SU-DHL-6 (cell line): Measurements from ENCODE around the gene B3GLCT.

Experiments
- EZH2phosphoT487 ChIP-seq: fragments of 200-600 bp; sonication (generic), shearing (Covaris generic); conservative IDR thresholded peaks from 2 replicates; pipeline ENCODE4 v1.6.1; 2018; ENCODE audit warnings: mild to moderate bottlenecking, antibody characterized with exemption, low read length, moderate library complexity, mixed read lengths
- TF ChIP-seq, protein P1 (sequence below): fragments of 200-600 bp; sonication (generic); IDR thresholded peaks from one replicate; pipeline ENCODE4 v1.5.1; 2017; ENCODE audit warnings: antibody characterized with exemption, mild to moderate bottlenecking, low read length, moderate library complexity; ENCODE audit not compliant: insufficient read depth, poor library complexity, severe bottlenecking

GRCh38 chr13:31224963-31225559, 25.3 kb downstream of the B3GLCT start:
- TF ChIP-seq, protein P1, sequence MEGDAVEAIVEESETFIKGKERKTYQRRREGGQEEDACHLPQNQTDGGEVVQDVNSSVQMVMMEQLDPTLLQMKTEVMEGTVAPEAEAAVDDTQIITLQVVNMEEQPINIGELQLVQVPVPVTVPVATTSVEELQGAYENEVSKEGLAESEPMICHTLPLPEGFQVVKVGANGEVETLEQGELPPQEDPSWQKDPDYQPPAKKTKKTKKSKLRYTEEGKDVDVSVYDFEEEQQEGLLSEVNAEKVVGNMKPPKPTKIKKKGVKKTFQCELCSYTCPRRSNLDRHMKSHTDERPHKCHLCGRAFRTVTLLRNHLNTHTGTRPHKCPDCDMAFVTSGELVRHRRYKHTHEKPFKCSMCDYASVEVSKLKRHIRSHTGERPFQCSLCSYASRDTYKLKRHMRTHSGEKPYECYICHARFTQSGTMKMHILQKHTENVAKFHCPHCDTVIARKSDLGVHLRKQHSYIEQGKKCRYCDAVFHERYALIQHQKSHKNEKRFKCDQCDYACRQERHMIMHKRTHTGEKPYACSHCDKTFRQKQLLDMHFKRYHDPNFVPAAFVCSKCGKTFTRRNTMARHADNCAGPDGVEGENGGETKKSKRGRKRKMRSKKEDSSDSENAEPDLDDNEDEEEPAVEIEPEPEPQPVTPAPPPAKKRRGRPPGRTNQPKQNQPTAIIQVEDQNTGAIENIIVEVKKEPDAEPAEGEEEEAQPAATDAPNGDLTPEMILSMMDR, result no peak
- no peak for TF ChIP-seq EZH2phosphoT487
